NCI-H2171 (cell line): ENCODE data around the gene QRICH1.
A peak's percentile ranks its signal among the peaks of the same experiment; 100 is the strongest.

ENCODE experiments used
- DNase-seq: peaks from one replicate; lab custom pipeline; 2025; lab: John Stamatoyannopoulos, UW

Gene QRICH1, protein sequence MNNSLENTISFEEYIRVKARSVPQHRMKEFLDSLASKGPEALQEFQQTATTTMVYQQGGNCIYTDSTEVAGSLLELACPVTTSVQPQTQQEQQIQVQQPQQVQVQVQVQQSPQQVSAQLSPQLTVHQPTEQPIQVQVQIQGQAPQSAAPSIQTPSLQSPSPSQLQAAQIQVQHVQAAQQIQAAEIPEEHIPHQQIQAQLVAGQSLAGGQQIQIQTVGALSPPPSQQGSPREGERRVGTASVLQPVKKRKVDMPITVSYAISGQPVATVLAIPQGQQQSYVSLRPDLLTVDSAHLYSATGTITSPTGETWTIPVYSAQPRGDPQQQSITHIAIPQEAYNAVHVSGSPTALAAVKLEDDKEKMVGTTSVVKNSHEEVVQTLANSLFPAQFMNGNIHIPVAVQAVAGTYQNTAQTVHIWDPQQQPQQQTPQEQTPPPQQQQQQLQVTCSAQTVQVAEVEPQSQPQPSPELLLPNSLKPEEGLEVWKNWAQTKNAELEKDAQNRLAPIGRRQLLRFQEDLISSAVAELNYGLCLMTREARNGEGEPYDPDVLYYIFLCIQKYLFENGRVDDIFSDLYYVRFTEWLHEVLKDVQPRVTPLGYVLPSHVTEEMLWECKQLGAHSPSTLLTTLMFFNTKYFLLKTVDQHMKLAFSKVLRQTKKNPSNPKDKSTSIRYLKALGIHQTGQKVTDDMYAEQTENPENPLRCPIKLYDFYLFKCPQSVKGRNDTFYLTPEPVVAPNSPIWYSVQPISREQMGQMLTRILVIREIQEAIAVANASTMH

DNA sequence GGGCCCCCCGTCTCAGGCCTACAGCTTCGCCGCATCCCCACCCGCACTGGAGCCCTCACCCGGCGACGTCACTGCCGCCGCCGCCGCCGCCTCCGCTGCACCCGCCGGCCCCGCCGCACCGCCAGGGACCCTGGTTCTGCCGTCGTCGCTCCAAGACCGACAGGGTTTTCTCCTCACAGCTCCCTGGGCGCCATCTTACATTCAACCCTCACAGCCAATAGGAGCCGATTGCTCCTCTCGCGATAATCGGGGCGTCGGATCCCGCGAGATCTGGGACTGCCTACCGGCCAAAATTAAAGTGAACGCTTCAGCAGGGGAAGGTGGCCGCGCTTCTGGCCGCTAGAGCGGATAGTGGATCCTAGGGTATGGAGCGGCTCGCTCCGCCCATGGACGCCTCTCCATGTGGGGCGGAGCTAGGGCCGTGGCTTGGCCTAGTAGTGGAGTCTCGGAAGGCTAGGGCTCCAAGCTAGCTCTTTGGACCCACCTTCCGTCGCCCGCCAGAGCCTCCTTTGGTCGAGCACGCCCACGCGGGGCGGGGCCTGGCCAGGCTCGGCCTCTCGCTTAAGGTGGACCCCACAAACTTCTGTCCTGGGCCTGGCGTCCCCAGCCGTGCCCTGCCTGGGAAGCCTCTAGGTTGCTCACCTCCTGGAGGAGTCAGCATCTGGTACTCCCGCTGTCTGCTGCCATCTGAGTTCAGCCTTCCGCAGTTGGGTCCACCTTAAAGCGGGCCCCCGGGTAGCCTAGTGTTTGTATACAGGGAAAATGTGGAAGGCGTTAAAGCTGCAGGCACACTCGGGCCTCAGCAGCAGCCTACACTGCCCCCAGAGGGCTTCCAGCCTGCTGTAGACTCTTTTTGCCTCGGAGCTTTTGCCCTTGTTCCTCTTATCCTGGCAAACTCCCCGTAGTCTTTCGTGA, at the start of gene QRICH1:
TSS of gene QRICH1 (minus strand) at position 219 of the 915 bp plus-strand sequence. CDS start 17,054 bp downstream, outside the sequence.
- DNase-seq: peak; percentile 86

DNA sequence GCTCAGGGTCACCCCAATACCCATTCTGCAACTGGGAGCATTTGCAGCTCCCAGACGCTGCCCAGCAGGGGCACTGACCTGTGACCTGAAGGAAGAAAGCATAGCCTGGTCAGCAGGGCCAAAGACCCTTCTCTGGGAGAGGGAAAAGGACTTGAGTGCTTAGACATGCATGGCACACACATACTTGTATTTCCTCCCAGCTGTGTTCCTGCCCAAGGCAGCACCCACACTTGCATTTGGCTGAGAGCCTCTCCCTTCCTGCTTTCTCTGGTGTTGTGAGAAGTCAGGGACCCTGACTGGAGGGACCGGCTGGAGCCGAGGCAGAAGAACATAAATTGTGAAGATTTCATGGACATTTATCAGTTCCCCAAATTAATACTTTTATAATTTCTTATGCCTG, 46.2 kb upstream of the QRICH1 start:
- no peak for DNase-seq

DNA sequence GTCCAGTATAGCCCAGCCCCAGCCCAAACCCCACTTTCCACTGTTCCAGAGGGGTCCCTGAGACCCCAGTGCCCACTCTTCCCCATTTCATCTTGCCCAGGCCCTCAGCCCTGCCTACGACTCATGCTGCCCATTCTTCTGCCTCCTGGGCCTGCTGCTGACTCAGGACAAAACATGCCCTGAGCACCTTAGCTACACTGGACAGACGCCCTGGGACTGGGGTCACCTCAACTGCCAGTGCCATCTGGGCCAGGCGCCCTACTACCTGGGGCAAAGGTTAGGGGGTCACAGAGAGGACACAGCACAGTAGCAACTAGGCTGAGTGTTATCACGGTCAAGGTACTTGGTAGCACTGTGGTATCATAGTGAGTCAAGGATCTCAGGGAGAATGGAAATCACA, 41.6 kb upstream of the QRICH1 start:
- no peak for DNase-seq

DNA sequence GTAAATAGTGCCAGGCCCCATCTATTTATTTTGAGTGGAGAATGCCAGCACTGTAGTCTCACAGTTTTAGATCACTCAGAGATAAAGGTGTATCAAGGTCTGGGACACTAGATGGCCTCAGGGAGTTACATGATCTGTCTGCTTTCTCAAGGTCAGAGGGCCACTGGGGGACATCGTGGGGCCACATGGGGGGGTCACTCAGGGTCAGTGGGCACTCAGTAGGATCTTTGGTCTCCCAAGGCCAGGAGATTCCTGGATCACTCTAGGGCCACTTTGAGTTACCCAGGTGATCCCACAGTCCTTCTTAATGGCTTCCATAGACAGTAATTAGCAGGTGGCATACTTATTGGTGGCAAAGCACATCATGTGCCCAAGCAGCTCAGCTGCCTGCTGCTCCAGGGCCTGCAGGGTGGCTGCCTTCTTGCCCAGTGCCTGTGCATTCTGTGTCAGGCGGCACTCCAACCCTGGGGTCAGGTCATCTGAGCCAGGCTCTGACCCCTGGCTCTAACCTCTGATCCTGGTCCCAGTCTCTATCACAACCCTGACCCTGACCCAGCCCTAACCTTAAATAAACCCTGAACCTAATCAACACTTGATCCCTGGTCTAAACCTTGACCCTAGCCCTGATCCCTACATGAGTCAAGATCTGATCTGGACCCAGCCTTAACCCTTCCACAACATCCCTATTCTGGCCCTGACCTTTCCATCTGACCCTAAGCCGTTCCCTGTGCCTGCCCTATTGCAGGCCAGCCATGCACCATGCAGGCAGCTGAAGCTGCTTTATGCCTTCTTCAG, 40.8 kb upstream of the QRICH1 start:
- DNase-seq: no peak

DNA sequence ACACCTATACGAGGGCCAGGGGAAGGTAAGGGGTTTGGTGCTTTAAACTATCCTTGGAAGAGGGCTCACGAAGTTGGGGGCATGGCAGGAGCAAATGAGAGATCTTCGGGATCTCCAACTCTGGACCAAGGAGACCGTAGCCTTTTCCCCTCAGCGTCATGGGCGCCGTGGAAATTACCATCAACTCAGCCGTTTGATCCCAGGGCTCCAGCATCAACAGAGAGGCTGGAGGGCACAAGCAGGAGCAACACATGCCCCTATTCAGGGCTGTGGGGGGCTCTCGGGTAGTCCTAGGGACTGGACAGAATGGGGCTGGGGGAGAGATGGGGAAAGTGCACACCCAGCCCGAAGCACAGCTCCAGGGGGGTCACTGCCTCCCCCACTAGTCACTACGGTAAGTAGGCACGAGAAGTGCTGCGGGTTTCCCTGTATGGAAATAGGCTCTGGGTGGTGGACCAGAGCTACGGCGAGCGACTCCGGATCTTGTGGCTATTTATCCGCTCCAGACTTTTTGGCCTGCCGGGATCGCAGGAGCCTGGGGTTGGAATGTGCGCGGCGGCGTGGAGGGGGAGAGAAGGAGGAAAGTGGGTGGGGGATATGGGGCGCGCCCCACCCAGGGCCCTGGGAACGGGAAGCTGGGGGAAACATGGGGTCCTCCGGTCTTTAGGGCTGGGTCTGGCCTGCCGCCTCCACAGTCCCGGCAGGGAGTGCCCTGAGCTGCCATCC, 39.5 kb upstream of the QRICH1 start:
- peak; percentile 41 for DNase-seq

DNA sequence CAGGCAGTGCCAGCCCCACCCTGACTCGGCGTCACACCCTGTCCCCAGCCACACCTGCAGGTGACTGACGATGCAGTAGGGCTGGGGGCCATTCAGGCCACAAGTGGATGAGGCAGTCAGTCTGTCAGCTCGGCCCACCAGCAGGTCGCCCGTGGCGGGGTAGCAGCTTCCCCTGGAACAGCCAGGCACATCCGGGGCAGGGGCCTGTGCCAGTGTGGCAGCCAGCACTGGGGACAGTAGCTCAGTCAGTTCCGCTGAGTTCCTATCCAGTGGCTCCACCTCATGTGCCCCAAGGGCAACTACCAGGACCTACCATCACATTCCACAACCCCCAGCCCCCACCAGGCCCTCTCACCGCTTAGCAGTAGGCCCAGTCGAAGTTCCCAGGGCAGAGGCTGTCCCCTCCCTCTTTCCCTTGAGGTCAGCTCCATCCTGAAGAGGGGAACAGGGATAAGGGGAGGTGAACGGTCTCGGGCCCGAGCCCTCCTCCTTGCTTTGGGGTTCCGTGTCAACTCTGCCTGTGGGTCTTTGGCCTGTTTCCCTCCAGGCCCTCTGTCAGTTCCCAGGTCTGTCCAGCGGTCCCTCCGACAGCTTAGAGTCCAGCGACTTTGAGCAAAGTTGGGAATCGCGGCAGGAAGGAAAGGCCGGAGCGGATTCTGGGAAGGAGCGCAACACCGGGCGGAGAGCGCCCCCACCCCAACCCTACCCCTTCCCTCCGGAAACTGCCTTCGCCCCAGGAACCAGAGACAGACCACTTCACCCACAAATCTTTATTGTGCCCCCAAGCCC, 38.8 kb upstream of the QRICH1 start, which contains the start of gene LAMB2:
TSS of gene LAMB2 (minus strand) at position 614 of the 789 bp plus-strand sequence. CDS start at position 431, 183 bp downstream.
- DNase-seq: no peak

DNA sequence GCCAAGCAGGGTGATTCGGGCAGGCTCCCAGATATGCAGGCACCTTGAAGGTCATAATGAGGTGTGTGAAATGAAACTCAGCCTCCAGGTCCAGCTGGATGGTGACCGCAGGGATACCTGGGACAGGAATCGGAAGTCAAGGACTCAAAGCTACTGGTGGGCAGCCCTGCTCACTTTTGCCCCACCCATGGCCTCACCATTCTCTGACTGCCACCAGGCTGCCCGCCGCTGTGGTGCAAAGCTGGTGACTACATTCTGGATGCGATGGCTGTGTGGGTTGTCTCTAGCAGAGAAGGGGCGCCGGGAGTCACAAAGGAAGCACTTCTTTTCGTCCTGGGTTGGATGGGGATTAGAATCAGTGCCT, 38.2 kb upstream of the QRICH1 start:
- no peak for DNase-seq

DNA sequence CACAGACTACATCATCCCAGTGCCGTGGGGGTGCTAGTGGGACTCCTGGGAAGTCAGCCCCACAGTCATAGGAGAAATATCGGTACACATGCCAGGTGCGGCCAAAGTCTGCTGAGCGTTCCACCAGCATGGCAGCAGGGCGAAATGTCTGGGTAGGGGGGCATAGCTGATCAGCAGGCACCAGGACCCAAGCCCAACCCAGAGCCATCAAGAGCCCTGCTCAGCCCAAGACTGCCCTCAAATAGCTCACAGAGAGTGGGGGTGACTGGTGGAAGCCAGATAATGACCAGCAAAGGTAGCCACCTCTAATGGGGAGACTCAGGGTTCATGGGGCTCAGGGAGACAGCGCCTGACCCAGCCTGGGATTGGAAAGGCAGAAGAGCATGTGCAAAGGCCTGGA, 37.7 kb upstream of the QRICH1 start:
- no peak for DNase-seq

DNA sequence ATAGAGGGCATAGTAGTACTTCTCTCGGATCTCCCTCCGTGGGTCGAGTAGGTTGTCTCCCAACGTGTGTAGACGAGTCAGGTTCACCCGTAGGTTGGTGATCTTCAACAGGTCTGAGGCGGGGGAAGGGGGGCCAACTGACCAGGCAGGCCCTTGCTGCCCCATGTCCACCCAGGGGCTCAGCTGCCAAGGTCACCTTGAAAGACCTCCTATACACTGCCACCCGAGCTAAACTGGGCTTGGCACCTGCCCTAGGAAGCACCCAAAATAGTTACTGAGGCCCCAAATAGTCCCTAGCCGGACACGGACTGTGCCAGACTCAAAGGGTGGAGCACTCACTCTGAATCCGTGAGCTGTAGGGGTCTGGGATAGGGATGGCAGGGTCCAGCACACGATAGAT, 37.2 kb upstream of the QRICH1 start:
- no peak for DNase-seq

DNA sequence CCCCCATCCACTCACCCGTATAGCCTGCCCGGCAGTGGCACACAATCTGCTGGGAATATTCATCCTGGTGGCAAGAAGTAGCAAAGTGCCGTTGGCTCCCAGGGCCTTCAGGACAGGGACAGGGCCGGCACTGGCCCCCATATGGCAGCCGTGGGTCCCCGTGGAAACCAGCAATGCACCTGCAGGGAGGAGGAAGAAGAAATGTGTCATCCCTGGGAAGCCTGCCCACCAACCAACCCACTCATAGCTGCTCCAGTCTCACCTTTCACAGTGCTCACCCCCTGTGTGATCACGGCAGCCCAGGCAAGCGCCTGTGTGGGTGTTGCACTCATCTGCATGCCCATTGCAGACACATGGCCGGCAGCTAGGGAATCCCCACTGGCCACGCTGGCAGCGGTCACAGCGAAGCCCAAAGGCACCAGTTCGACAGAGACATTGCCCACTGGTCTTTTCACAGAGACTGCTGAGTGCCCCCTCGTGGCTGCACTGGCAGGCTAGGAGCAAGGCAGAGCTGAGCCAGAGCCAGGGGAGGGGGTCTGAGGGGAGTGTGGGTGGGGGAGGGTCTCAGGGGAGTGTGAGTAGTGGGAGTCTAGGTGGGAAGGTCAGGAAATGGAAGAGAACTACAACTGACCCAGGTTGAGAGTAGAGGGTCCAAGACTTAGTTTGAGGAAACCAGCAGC, 31.3 kb upstream of the QRICH1 start:
- DNase-seq: no peak

DNA sequence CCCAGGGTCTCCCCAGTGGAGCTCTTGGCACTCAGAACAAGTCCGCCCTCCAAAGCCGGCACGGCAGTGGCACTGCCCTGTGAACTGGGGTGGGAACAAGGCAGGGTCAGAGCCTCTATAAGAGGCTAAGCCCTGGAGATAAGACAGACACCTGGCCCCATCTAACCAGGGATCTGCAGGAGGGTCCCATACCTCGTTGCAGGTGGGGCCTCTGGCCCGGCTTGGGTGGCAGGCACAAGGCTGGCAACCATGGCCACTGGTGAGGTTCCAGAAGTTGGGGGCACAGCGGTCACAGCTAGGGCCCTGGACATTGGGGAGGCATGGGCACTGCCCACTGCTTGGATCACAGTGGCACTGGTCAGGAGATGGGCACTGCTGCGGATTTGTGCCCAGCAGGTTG, 30.3 kb upstream of the QRICH1 start:
- no peak for DNase-seq

DNA sequence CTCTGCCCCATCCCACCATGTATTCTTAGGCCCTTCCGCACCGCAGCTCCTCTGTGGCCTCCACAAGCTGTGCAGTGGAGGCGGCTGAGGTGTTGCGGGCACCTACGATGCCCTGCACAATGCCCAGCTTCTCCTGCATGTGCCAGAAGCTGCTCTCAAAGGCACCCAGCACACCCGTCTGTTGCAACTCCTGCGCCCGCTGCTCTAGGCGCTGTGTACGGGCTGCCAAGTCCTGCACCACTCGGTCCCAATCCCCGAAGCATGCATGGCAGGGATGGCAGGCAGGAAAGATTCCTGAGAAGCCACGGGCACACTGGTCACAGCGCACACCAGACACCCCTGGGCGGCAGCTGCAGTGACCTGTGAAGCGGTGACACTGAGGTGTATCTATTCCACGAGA, 29.8 kb upstream of the QRICH1 start:
- DNase-seq: no peak

DNA sequence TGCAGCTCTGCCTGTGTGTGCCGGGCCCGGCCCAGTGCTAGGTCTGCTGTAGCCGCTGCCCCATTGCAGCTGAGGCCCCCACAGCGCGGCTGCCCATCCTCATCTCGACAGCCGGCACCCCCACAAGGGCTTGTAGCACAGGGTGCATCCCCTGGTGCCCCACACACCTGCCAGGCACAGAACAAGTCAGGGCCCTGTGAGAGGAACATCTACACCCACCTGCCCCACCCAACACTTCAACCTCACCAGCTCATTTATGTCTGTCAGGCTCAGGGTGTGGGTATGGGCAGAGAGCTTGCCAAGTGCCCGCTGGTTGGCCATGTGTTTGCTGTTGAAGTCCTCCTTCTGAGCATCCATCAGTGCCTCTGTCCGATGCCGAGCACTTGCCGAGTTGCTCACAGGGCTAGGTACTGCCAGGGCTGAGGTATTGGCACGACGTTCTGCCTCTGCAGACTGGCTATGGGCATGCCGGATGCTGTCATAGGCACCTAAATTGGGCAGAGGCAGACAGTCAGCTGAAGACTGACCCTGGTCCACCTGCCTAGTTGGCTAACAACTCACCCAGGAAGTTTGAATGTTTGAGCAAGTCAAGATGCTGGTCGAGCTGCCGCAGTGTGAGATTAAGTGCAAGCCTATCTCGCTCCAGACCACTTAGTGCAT, 29.1 kb upstream of the QRICH1 start:
- no peak for DNase-seq

DNA sequence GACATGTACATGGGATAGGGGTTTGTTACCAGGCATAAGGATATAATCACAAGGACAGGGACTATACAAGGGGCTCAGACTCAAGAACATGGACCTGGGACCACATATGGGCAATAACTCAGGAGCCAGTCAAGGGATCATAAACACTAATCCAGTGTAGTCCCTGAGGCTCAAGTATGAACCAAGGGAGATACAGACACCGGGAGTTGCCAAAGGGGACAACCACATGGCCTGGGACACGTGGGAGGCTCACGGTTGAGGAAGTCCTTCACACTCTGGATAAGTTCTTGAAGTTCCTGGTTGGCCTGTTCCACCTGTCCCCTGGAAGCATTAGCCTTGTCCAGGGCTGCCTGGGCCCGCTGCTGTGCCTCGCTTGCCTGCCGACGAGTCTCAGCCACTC, 28.6 kb upstream of the QRICH1 start:
- DNase-seq: no peak

DNA sequence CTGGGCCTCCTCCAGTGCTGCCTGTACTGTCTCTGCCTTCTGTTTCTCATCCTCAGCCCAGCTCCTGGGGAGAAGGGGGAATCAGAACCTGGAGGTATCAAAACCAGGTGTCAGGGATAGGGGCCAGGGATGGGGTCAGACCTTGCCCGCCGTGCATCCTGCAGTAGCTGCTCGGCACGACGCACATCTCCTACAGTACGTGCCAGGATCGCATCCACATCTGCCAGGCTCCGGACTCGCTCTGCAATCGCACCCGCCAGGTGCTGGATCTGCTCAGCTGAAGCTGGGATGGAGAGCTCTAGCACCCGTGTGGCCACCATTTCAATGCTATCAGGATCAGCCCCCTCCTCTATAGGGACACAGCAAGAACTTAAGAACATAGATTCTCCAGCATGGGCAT, 28.2 kb upstream of the QRICH1 start:
- no peak for DNase-seq

DNA sequence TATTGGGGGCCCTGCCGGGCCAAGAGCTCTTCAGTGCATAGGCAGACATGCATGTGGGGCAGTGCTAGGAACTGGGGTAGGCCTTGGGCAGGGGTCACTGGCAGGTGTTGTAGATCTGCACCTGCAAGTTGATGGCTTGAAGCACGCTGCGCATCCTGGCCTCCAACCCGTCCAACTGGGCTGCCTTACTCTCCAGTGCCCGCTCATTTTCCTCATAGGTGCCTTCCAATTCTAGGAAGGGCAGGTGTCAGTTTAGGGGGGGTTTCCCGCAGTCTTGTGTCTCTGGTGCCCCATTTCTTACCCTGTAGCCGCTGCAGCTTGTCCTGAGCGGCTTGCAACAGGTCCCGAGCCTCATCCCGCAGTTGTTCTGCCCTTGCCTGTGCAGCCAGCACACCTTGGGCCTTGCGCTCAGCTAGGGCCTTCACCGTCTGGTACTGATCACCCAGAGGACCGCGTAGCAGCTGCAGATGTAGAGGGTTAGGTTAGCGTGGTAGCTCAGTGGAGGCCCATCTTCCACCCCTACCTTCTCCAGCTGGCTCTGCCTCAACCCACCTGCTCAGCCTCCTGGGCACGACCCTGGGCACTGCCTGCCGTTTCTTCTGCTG, 27.4 kb upstream of the QRICH1 start:
- DNase-seq: no peak

DNA sequence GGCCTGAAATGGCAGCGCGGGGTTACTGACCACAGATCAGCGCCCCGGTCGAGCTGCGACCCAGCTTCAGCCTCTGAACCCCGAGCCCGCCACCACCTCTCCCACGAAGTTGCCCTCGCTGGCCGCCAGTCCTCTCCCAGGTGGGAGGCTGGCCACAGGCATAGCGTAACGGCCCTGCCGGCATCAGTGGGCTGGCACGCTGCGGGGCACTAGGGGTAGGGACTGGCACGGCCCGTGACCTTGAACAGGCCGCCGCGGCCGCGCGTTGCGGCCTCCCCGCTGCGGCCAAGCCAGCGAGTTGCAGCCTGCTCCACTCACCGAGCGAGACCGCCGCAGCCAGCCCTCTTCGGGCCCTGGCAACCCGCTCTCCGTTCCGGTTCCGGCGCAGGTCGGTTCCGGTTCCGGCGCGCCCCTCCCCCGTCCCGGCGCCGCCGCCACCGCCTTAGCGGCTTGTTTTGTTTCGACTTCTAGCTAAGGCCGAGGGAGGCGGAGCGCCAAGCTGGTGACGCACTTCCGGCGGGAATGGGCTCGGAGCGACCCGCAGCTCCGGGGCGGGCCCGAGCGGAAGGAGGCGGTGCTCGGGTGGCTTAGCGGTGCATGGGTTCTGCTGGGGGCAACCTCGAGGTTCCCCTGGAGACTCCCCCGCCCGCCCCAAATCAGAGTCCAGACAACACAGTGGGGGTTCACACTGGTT, 26.7 kb upstream of the QRICH1 start, which contains the start of gene USP19:
TSS of gene USP19 (minus strand) at position 386 of the 694 bp plus-strand sequence. CDS start 1,678 bp downstream, outside the sequence.
- peak; percentile 70 for DNase-seq

DNA sequence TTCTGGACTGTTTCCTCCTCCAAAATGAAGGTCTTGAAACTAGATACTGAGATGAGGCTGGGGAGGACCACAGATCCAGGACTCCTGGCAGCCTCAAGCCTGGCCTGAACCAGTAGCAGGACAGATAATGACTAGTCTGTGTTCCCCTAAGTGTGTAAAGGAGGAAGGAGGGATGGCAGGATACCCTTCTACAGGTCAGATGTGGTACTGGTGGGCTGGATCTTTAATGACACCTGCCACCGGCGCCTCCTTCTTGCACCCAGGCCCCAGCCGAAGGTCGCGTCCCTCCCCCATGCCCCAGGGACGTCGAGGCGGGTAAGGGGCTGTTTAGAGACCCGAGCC, 26.2 kb upstream of the QRICH1 start:
- no peak for DNase-seq
